ENCODE results near the gene ADRA2C.

Gene ADRA2C

GRCh38 chr4:3766036-3766784 lies at the start of gene ADRA2C:
Gene ADRA2C, plus strand, starts transcription at chr4:3766385. Its CDS starts 222 bp downstream, at chr4:3766607.
- DNase-seq (ENCODE audit: low read depth, low spot score): no peak

GRCh38 chr4:3716631-3717235 lies 49.5 kb upstream of the ADRA2C start:
- no peak for DNase-seq (ENCODE audit: low read depth, low spot score)

- no peak for DNase-seq (ENCODE audit: low read depth, low spot score)
These were observed 48.9 kb upstream of the ADRA2C start for GRCh38 chr4:3717241-3717640.

- DNase-seq (ENCODE audit: low read depth, low spot score): no peak
These were observed 47.7 kb upstream of the ADRA2C start for GRCh38 chr4:3718462-3718861.

- no peak for DNase-seq (ENCODE audit: low read depth, low spot score)
These were observed 47.0 kb upstream of the ADRA2C start for GRCh38 chr4:3719191-3719590.

- no peak for DNase-seq (ENCODE audit: low read depth, low spot score)
These were observed 46.3 kb upstream of the ADRA2C start for GRCh38 chr4:3719836-3720235.

GRCh38 chr4:3720466-3720865 lies 45.7 kb upstream of the ADRA2C start:
- DNase-seq (ENCODE audit: low read depth, low spot score): no peak

- DNase-seq (ENCODE audit: low read depth, low spot score): no peak
These were observed 45.0 kb upstream of the ADRA2C start for GRCh38 chr4:3721186-3721585.

GRCh38 chr4:3721627-3722026 lies 44.6 kb upstream of the ADRA2C start:
- DNase-seq (ENCODE audit: low read depth, low spot score): no peak

GRCh38 chr4:3722446-3723231 lies 43.5 kb upstream of the ADRA2C start:
- no peak for DNase-seq (ENCODE audit: low read depth, low spot score)

GRCh38 chr4:3723232-3723642 lies 42.9 kb upstream of the ADRA2C start:
- no peak for DNase-seq (ENCODE audit: low read depth, low spot score)

GRCh38 chr4:3724319-3725231 lies 41.6 kb upstream of the ADRA2C start:
- no peak for DNase-seq (ENCODE audit: low read depth, low spot score)

GRCh38 chr4:3725936-3726870 lies 40.0 kb upstream of the ADRA2C start:
- no peak for DNase-seq (ENCODE audit: low read depth, low spot score)

GRCh38 chr4:3727847-3728469 lies 38.2 kb upstream of the ADRA2C start:
- no peak for DNase-seq (ENCODE audit: low read depth, low spot score)

- no peak for DNase-seq (ENCODE audit: low read depth, low spot score)
These were observed 36.9 kb upstream of the ADRA2C start for GRCh38 chr4:3729188-3729881.

- DNase-seq (ENCODE audit: low read depth, low spot score): no peak
These were observed 36.3 kb upstream of the ADRA2C start for GRCh38 chr4:3729882-3730226.

GRCh38 chr4:3730422-3731190 lies 35.6 kb upstream of the ADRA2C start:
- no peak for DNase-seq (ENCODE audit: low read depth, low spot score)

Measured in smooth muscle cell of the brain vasculature (primary cell).